Effector CD8-positive, alpha-beta T cell (primary cell): ENCODE data around the gene DBR1.
"Not testable (repeated sequence)": the region's sequence is repeated elsewhere in the genome, so short reads cannot be mapped to it uniquely, and the experiment has no call there.

Experiments
- DNase-seq: peaks from one replicate; lab custom pipeline; 2025; lab: John Stamatoyannopoulos, UW

DBR1 gene

GRCh38 chr3:138186803-138187295 lies 12.1 kb upstream of the DBR1 start:
- DNase-seq: peak; percentile 77

DNA sequence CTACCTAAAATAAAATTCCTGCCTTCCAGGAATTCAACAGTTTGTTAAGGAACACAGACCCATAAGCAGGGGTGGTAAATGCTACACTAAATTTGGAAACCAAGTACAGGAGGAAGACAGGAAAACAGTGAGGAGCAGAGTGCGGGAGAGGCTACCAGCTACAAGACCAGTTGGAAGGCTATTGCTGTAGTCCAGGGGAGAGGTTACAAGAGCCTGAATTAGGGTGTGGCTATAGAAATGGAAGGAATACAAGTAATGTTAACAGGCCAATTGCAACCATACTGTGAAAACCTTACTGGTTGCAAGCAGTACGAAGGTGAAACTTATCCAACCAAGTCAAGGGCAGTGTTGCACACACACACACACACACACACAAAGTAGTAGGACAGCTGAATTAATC lies 11.5 kb upstream of the DBR1 start:
- no peak for DNase-seq

DNA sequence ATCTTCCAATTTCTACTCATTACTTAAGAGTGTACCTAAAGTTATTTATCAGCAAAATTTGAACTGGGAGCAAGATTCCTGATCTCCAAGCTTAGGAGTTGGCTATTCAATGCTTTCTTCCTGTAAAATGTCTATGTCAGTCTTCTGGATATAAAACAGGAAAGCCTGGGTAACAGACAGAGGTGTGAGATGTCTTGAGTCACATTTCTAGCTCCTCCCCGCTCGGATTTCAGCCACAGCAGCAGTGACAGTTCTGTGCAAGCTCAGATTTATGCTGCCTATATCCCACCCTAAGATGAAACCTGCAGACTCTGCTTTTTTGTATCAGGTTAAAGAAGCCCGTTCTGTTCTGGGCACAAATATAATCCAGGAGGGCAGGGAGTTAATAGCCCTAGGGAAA lies 10.3 kb upstream of the DBR1 start:
- no peak for DNase-seq

GRCh38 chr3:138180375-138181029 lies 5.8 kb upstream of the DBR1 start:
- DNase-seq: no peak

GRCh38 chr3:138173769-138174420 lies 826 bp downstream of the DBR1 start:
- DNase-seq: no peak

DNA sequence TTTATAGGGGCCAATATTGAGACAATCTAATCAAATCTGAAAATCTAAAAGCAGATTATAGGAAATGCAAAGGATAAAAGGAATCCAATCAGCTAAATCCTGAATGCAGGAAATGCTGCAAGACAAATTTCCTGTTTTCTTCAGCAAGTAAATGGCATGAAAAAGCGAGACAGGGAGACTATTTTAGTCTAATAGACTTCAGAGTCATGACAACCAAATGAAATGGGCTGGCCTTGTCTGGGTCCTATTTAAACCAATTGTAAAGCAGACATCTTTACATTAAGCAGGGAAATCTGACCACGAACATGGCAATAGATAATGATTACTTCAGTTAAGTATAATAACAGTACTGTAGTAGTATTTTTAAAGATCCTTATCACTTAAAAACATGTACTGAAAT lies 2.1 kb downstream of the DBR1 start:
- DNase-seq: no peak

- no peak for DNase-seq
Observed at GRCh38 chr3:138165061-138165460, 9.7 kb downstream of the DBR1 start.

- DNase-seq: no peak
Observed at GRCh38 chr3:138157743-138158142, 17.0 kb downstream of the DBR1 start.

- no peak for DNase-seq
Observed at GRCh38 chr3:138154534-138154933, 20.2 kb downstream of the DBR1 start.

GRCh38 chr3:138148503-138148902 lies 26.2 kb downstream of the DBR1 start:
- DNase-seq: no peak

- DNase-seq: not testable (repeated sequence)
Observed at GRCh38 chr3:138142181-138142580, 32.5 kb downstream of the DBR1 start.

- no peak for DNase-seq
Observed at GRCh38 chr3:138140940-138141339, 33.8 kb downstream of the DBR1 start.

DNA sequence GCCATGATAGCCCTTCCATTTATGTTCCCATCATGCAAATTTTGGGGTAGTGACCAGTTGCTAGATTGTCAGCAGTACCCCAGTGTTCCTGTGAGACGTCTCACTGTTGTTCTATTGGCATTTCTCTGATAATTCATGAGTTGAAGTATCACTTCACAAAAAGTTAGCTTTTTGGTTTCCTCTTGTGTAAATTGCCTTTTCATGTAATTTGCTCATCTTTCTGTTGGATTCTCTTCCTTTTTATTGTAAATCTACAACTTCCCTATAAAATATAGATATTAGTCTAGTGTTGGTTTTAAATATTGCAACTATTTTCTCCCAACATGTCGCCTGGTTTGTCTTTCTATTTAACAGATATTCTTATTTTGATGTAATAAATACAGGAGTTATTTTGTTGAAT lies 35.0 kb downstream of the DBR1 start:
- DNase-seq: no peak

DNA sequence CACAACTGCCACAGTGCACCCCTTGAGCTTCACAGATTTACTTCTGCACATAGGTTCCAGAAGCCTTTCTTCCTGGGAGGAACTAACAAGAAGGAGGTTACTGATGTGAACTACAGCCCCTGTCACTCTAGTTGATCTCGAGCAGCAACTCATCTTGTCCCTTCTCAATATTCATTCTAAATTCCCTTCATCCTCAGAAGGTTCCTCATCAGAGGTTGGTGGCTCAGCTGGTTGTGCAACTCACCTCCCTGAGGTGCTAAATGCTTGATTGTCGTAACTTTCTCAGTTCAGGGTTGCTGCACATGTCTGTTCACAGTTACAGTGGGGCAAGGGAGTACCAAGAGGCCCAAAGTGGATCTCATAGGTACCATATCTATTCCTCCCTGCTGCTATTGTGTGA lies 36.9 kb downstream of the DBR1 start:
- no peak for DNase-seq

GRCh38 chr3:138136201-138136600 lies 38.5 kb downstream of the DBR1 start:
- DNase-seq: no peak

DNA sequence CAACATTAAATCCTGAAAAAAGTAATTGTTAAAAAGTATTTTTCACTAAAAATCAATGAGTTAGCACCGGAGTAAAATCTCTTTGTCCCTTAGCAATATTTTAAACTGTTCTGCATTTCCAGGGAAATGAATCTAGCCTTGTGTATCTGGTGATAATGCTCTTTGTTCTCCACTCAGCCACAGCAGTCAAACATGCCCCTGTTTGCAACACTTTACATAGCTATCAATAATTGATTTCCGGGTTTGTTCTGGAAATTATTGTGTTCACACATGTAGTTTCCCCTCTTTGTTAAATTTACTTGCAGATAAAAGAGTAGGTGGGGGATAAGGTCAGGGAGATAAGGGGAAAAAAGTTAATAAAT lies 38.9 kb downstream of the DBR1 start:
- no peak for DNase-seq

DNA sequence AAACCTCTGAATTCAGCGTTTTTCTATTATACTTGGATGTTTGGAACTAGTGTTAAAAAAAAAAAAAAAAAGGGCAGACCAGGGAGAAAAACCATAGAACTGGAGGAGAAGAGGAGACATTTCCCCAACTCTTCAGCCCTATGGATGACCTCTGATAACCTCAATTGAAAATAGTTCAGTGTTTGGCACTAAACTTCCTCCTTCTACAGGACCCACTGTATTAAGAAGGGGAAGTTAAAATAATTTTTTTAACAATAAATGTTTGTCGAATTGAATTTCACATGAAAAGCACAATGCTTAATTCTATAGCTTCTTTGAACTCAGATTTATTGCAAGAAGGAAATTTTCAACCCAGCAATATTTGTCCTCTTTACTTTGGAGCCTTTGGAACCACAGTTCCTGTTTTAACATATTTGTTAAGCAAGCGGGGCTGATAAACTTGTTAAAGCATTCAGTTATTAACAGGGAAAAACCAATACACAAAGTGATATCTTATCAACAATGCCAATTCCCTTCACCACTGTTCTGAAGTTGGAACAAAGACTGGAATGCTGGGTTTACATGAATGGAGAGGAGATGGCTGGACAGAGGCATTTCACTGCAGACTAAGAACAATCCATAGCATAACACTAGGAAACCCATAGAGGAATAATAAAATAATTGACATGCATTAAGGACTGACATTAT lies 39.4 kb downstream of the DBR1 start:
- DNase-seq: no peak

DNA sequence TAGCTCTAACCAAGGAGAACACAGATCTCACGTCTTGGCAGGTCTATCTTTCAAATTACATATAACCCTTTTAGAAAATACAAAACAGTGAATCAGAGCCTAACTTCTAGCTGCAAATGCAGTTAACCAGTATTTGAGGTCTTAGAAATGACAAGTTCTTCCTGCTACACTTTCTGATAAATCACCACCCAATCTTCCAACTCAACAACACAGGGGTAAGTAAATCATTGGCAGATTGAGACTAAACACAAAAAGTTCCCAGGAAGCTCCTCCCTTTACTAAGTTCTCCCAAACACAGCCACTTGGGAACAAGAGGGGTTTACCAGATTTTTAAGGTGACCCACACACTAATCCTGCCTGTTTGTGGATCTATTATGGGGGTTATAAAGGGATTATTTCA lies 42.5 kb downstream of the DBR1 start, which contains the start of gene A4GNT:
Gene A4GNT, minus strand, starts transcription at position 152 of the 400 bp plus-strand sequence. CDS start 1,134 bp downstream, outside the sequence.
- no peak for DNase-seq

DNA sequence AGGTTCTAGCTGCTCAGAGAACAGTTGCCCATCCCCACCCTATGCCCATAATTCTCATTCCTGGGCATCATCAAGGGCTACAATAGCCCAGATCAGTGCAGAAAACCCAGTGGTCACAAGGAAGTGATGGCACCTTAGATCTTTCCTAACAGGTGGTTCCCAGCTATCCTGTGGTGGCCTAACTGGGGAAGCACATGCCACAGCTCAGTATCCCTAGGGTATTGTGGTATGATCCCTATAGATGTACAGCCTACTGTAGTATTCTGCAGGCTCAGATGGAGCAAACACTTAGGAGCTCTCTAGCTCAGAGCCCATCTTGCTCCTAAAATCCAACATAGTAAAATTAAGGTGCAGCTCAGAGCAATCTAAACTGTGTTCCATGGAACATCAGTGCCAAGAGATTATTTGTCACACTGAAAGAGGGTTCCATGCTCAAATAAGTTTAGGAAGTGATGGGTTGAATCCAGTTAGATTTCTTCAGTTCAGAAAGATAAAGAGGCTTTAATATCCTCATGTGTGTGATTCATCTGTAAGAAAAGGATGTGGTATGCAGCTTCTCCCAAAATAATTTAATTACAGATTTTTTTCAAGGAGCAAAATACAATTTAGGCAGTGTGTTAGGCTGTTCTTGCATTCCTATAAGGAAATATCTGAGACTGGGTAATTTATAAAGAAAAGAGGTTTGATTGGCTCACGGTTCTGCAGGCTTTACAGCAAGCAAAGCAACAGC lies 46.9 kb downstream of the DBR1 start:
- no peak for DNase-seq

DNA sequence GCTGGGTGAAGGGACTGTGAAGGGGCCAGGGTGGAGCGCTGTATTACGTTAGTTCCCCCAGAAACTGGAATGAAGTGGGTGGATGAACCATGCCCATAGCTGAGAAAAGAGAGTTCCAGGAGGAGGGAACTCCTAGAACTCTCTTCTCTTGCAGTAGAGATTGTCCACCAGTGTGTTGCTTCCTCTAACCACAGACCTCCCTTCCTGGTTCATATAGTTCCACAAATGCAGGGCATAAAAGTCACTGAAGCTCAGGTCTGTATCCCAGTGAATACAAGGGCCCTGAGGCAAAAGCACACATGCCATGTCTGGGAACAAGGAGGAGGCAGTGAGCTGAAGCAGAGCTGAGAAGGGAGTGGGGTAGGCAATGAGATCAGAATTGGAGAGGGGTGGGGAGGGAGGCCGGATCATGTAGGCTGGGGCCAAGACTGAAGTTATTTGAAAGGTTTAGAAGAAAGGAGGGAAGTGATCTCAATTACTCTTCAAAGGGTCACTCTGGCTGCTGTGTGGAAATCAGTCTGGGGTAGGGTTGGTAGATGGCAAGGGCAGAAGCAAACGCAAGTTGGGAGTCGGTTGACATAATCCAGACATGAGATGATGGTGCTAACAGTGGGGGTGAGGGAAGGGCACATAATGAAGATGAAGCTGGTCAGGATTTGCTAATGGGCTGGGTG lies 49.0 kb downstream of the DBR1 start:
- DNase-seq: no peak

GRCh38 chr3:138124706-138125355 lies 49.9 kb downstream of the DBR1 start:
- DNase-seq: no peak
